ENCODE data around the gene TMEM72.

GRCh38 chr10:44897049-44897448 is 14.1 kb upstream of the TMEM72 start:
- no peak for TF ChIP-seq POLR2A (IDR thresholded peaks at IDR 0.05)
- TF ChIP-seq CTCF (IDR thresholded peaks at IDR 0.05), result no peak

Data from lower leg skin (tissue), 3 donors.